NCI-H69 (cell line): Measurements from ENCODE around the gene KLHDC8B.
"Not testable (repeated sequence)": the region's sequence is repeated elsewhere in the genome, so short reads cannot be mapped to it uniquely, and the experiment has no call there.

Experiments
- DNase-seq: peaks from one replicate; lab custom pipeline; 2025; lab: John Stamatoyannopoulos, UW

The KLHDC8B gene

GRCh38 chr3:49183873-49184272 is 12.5 kb downstream of the KLHDC8B start:
- DNase-seq, result no peak

- no peak for DNase-seq
These were observed 20.3 kb downstream of the KLHDC8B start for GRCh38 chr3:49191741-49192140.

- DNase-seq, result no peak
These were observed 26.8 kb downstream of the KLHDC8B start for GRCh38 chr3:49198161-49198560.

GRCh38 chr3:49198611-49199230 is 27.3 kb downstream of the KLHDC8B start:
- DNase-seq, result no peak

- no peak for DNase-seq
These were observed 28.0 kb downstream of the KLHDC8B start for GRCh38 chr3:49199239-49199899.

- no peak for DNase-seq
These were observed 28.5 kb downstream of the KLHDC8B start for GRCh38 chr3:49199900-49200281.

- DNase-seq, result no peak
These were observed 42.1 kb downstream of the KLHDC8B start for GRCh38 chr3:49213541-49213943.

GRCh38 chr3:49213998-49214397 is 42.6 kb downstream of the KLHDC8B start:
- DNase-seq, result no peak

- not testable (repeated sequence) for DNase-seq
These were observed 45.3 kb downstream of the KLHDC8B start for GRCh38 chr3:49216687-49217086.

GRCh38 chr3:49217108-49217507 is 45.7 kb downstream of the KLHDC8B start:
- DNase-seq, result not testable (repeated sequence)

- no peak for DNase-seq
These were observed 46.5 kb downstream of the KLHDC8B start for GRCh38 chr3:49217688-49218470.

GRCh38 chr3:49218471-49218989 is 47.1 kb downstream of the KLHDC8B start:
- DNase-seq, result peak; percentile 27

- no peak for DNase-seq
These were observed 47.7 kb downstream of the KLHDC8B start for GRCh38 chr3:49219132-49219531.

- not testable (repeated sequence) for DNase-seq
These were observed 49.7 kb downstream of the KLHDC8B start for GRCh38 chr3:49220985-49221563.

- DNase-seq, result no peak
These were observed 50.6 kb downstream of the KLHDC8B start for GRCh38 chr3:49222002-49222401.
